Osteoblast (primary cell): ENCODE data around the gene CLRN3. TPM values are rescaled to one million over a fixed set of nuclear protein-coding genes. Genes with fewer than 3 reads are reported as not detected.

Experiments
- DNase-seq: peaks from one replicate; pipeline ENCODE4 v3.0.0; 2011; ENCODE audit warnings: low spot score, mixed read lengths; ENCODE audit not compliant: insufficient read length; ENCODE audit errors: missing footprints
- H2AFZ ChIP-seq: 2 replicates; pipeline ENCODE4 v1.6.0; 2011; ENCODE audit warnings: mild to moderate bottlenecking, low read length
- H3K27ac ChIP-seq: 2 replicates; pipeline ENCODE4 v1.5.1; 2011; ENCODE audit warnings: mild to moderate bottlenecking, low read depth, low read length, moderate library complexity
- H3K27me3 ChIP-seq: 2 replicates; pipeline ENCODE4 v1.6.0; 2012; ENCODE audit warnings: mild to moderate bottlenecking, control low read depth, inconsistent platforms, low read length, moderate library complexity; ENCODE audit not compliant: insufficient read depth
- H3K36me3 ChIP-seq: 2 replicates; pipeline ENCODE4 v1.5.1; 2011; ENCODE audit warnings: mild to moderate bottlenecking, low read length, control low read depth, moderate library complexity; ENCODE audit not compliant: insufficient read depth
- H3K4me1 ChIP-seq: 2 replicates; pipeline ENCODE4 v1.5.1; 2011; ENCODE audit warnings: mild to moderate bottlenecking, low read length, control low read depth, moderate library complexity; ENCODE audit not compliant: insufficient read depth
- H3K4me2 ChIP-seq: 2 replicates; pipeline ENCODE4 v1.6.0; 2011; ENCODE audit warnings: mild to moderate bottlenecking, low read length; ENCODE audit not compliant: insufficient read depth
- H3K4me3 ChIP-seq: fragments of 200-600 bp; sonication (generic); 3 replicates; pipeline ENCODE4 v1.5.1; 2012; ENCODE audit warnings: mild to moderate bottlenecking, low read length, inconsistent platforms; ENCODE audit not compliant: insufficient read depth
- H3K79me2 ChIP-seq: 2 replicates; pipeline ENCODE4 v1.6.0; 2012; ENCODE audit warnings: mild to moderate bottlenecking, low read length, control low read depth, inconsistent platforms; ENCODE audit not compliant: insufficient read depth
- H3K9me3 ChIP-seq: 2 replicates; pipeline ENCODE4 v1.5.1; 2011; ENCODE audit warnings: low read depth, low read length, control low read depth
- H4K20me1 ChIP-seq: 2 replicates; pipeline ENCODE4 v1.6.0; 2012; ENCODE audit warnings: mild to moderate bottlenecking, low read length, control low read depth; ENCODE audit not compliant: insufficient read depth
- total RNA-seq: library from RNA; depleted of rRNA; stranded (reverse); fragments of >200 nt; gene quantifications from 2 replicates; pipeline ENCODE4 v1.2.3, GENCODE V29; 2012
- TF ChIP-seq, protein P1 (sequence below): IDR thresholded peaks from 2 replicates; pipeline ENCODE4 v1.5.1; 2011; ENCODE audit warnings: mild to moderate bottlenecking, low read depth, low read length, moderate library complexity; ENCODE audit errors: extremely low read depth

Gene CLRN3
- total RNA-seq, 1 donor, result not detected

DNA sequence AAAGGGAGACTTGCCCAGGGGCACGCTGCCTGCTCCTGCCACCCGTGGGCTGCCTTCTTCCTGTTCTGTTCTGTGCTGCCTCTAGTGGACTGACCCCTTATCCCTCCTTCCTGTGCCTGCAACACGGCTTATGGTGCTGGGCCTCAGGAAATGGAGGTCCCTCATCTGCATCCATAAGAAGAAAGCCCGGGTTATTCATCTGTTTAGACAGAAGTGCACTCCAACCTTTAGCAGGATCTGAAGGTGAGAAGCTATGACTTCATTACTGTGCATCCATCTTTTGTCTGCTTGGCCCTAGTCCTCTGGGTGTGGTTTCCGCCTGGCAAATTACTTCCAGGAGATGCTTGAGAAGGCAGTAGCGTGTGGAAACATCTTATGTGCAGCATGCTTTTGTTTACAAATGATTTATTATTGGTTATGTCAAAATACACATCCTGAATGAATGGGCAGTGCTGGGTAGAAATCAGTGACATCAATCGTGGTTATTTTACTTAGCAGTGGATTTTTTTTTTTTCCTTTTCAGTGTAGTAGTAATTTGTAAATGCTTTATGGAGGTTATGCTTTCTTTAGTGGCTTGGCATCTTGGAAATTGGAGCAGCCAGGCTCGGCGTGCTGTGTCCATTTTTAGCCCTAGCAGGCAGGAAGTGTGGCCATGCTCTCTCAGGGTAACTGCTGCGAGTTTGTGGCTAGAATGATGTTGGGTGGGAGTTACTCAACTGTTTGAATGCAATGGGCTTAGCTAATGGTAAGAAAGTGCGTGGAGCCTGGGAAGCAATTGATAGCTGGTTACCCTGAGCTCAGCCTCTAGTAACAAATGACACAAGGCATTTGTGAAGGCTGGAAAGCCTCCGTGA lies 26.9 kb upstream of the CLRN3 start:
- peak; percentile 88 for DNase-seq
- Histone ChIP-seq H3K27ac (peak overlapping the region; percentile 96), H3K79me2 (peaks cover 9% of the 10 kb centered on the region), H3K4me3 (no peak overlapping the region), H3K27me3 (no peaks in the 10 kb centered on the region), H2AFZ (peak overlapping the region; percentile 17), H4K20me1 (no peaks in the 10 kb centered on the region), H3K4me2 (peak overlapping the region; percentile 46), H3K36me3 (no peaks in the 10 kb centered on the region), H3K4me1 (peaks cover 40% of the 10 kb centered on the region), H3K9me3 (no peaks in the 10 kb centered on the region)
- TF ChIP-seq, protein P1, sequence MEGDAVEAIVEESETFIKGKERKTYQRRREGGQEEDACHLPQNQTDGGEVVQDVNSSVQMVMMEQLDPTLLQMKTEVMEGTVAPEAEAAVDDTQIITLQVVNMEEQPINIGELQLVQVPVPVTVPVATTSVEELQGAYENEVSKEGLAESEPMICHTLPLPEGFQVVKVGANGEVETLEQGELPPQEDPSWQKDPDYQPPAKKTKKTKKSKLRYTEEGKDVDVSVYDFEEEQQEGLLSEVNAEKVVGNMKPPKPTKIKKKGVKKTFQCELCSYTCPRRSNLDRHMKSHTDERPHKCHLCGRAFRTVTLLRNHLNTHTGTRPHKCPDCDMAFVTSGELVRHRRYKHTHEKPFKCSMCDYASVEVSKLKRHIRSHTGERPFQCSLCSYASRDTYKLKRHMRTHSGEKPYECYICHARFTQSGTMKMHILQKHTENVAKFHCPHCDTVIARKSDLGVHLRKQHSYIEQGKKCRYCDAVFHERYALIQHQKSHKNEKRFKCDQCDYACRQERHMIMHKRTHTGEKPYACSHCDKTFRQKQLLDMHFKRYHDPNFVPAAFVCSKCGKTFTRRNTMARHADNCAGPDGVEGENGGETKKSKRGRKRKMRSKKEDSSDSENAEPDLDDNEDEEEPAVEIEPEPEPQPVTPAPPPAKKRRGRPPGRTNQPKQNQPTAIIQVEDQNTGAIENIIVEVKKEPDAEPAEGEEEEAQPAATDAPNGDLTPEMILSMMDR, result peak; percentile 45

DNA sequence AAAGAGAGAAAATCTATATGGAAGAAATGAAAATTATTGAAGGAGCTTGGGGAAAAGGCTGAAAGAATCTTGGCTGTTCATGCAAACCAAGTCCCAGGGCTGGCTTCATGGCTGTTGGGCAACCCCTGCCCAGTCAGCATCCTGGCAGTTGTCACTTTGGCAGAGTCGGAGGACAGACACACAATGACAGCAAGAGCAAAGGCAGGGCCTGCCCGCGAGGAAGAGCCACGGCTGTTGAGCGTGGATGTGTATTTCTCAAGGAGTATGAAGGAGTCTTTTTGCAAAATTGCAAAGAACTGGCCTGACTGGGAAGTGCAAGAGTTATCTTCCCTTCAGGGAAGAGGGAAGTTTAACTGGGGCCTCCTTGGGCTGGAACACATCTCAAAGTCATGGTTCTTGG lies 25.8 kb upstream of the CLRN3 start:
- Histone ChIP-seq H3K27ac (peak overlapping the region; percentile 96), H3K4me2 (no peak overlapping the region), H2AFZ (no peak overlapping the region), H3K79me2 (peaks cover 5% of the 10 kb centered on the region), H3K9me3 (no peaks in the 10 kb centered on the region), H3K27me3 (no peaks in the 10 kb centered on the region), H3K36me3 (no peaks in the 10 kb centered on the region), H3K4me3 (no peak overlapping the region), H3K4me1 (peaks cover 38% of the 10 kb centered on the region), H4K20me1 (no peaks in the 10 kb centered on the region)
- TF ChIP-seq, protein P1, result no peak
- DNase-seq, result no peak

DNA sequence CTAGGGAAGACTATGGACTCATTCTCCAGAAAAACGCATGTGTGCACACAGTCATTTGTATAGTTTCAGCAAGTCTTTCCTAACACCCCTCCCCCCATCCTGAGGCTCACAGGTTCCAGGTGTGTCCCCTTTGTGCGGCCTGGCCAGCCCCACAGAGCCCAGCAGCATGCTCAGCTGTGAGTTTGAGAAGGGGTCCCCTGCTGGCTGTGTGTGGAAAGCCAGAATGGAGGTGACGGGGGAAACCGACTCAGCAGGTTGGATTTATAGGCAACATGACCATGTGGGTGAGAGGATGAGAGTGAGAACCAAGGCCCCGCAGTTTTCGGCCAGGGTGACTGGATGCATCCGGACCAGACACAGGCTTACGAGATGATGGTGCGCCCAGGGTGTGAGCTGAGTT lies 24.1 kb upstream of the CLRN3 start:
- H3K4me1 ChIP-seq, result peaks cover 22% of the 10 kb centered on the region
- H3K9me3 ChIP-seq, result no peaks in the 10 kb centered on the region
- TF ChIP-seq, protein P1, result no peak
- no peaks in the 10 kb centered on the region for H3K36me3 ChIP-seq
- H3K79me2 ChIP-seq, result peaks cover 5% of the 10 kb centered on the region
- no peak overlapping the region for H2AFZ ChIP-seq
- H3K27me3 ChIP-seq, result no peaks in the 10 kb centered on the region
- no peak for DNase-seq
- no peaks in the 10 kb centered on the region for H4K20me1 ChIP-seq
- no peak overlapping the region for H3K4me3 ChIP-seq
- H3K4me2 ChIP-seq, result no peak overlapping the region
- no peak overlapping the region for H3K27ac ChIP-seq

DNA sequence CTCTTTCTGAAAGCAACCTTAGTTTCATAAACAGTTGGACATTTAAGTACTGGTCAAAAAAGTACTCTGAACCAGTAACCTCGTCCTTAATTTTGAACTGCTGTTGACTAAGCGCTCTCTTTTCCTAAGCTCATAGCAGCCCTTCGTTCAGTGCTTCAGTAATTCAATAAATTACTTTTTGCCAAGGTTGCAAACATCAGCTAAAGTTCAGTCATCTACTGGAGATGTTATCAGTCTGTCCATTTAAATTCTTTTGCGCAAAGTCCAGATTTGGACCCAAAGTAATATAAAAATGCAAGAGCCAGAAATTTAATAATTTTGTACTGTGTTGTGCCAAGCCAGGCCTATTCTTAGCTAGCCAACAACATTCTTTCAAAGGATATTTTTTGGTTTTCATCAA lies 22.6 kb upstream of the CLRN3 start:
- TF ChIP-seq, protein P1, result no peak
- Histone ChIP-seq H4K20me1 (no peaks in the 10 kb centered on the region), H3K27ac (no peak overlapping the region), H3K79me2 (no peaks in the 10 kb centered on the region), H3K36me3 (no peaks in the 10 kb centered on the region), H3K4me2 (no peak overlapping the region), H3K4me1 (peaks cover 14% of the 10 kb centered on the region), H3K9me3 (no peaks in the 10 kb centered on the region), H3K27me3 (no peaks in the 10 kb centered on the region), H3K4me3 (no peak overlapping the region), H2AFZ (no peak overlapping the region)
- no peak for DNase-seq
